Suprapubic skin (tissue), 4 donors: Measurements from ENCODE around the gene SPIRE2.

Experiments used
- CTCF ChIP-seq, 2 donors: fragments of 200-600 bp in 1 of 2; fragments of 450-650 bp in 1 of 2; sonication (generic) in 1 of 2; IDR thresholded peaks; one replicate each; pipeline ENCODE4 v1.5.1; 2016 to 2019; ENCODE audit warnings: antibody characterized with exemption in 2 of 2, mild to moderate bottlenecking in 1 of 2, moderate library complexity in 1 of 2
- EP300 ChIP-seq: sonication (generic); formaldehyde crosslinking; IDR thresholded peaks from one replicate; pipeline ENCODE4 v1.6.1; 2017; ENCODE audit warnings: antibody characterized with exemption
- POLR2A ChIP-seq, 2 donors: fragments of 450-650 bp; IDR thresholded peaks; one replicate each; pipeline ENCODE4 v1.6.1; 2017; ENCODE audit warnings: antibody characterized with exemption in 2 of 2, mild to moderate bottlenecking in 2 of 2, moderate library complexity in 2 of 2
- POLR2AphosphoS5 ChIP-seq, 3 donors: sonication (generic); formaldehyde crosslinking; IDR thresholded peaks; one replicate each; pipeline ENCODE4 v1.6.1; 2017; ENCODE audit warnings: antibody characterized with exemption in 3 of 3

- no peak for TF ChIP-seq CTCF (IDR thresholded peaks at IDR 0.05)
- TF ChIP-seq POLR2A (IDR thresholded peaks at IDR 0.05) = no peak
- TF ChIP-seq EP300 = no peak
- no peak for TF ChIP-seq POLR2AphosphoS5 (IDR thresholded peaks at IDR 0.05)
These were observed 32.6 kb upstream of the SPIRE2 start for GRCh38 chr16:89795676-89796075.
